Progenitor cell of endocrine pancreas (in vitro differentiated cells): ENCODE measurements around the gene ZGLP1. TPM values are rescaled to one million over a fixed set of nuclear protein-coding genes. Genes with fewer than 3 reads are reported as not detected.
"Not testable (repeated sequence)": the region's sequence is repeated elsewhere in the genome, so short reads cannot be mapped to it uniquely, and the experiment has no call there.

ENCODE experiments used
- DNase-seq: peaks from one replicate; pipeline ENCODE4 v3.0.0; 2021; ENCODE audit warnings: low spot score; ENCODE audit not compliant: unreplicated experiment
- H3K27ac Mint-ChIP-seq: 2 replicates; pipeline ENCODE4 v1.8.0; 2021; ENCODE audit warnings: mild to moderate bottlenecking, moderate library complexity, mixed read lengths
- H3K27me3 Mint-ChIP-seq: 2 replicates; pipeline ENCODE4 v1.8.0; 2021; ENCODE audit warnings: mixed read lengths
- H3K36me3 Mint-ChIP-seq: 2 replicates; pipeline ENCODE4 v1.8.0; 2022; ENCODE audit warnings: mixed read lengths; ENCODE audit not compliant: insufficient read depth
- H3K4me1 Mint-ChIP-seq: 2 replicates; pipeline ENCODE4 v1.8.0; 2021; ENCODE audit warnings: low read depth, mixed read lengths
- H3K4me3 Mint-ChIP-seq: 2 replicates; pipeline ENCODE4 v1.8.0; 2021; ENCODE audit warnings: low read depth, mild to moderate bottlenecking, moderate library complexity, mixed read lengths
- H3K9me3 Mint-ChIP-seq: 2 replicates; pipeline ENCODE4 v1.8.0; 2021; ENCODE audit warnings: low read depth, mixed read lengths
- CTCF ChIP-seq: fragments of 200-600 bp; sonication (generic); IDR thresholded peaks from one replicate; pipeline ENCODE4 v1.5.0; 2021; ENCODE audit warnings: antibody characterized with exemption, mild to moderate bottlenecking; ENCODE audit not compliant: unreplicated experiment
- total RNA-seq: library from RNA; stranded (reverse); gene quantifications from 2 replicates; pipeline ENCODE4 v1.2.1, GENCODE V29; 2021

Gene ZGLP1
- total RNA-seq, 1 donor from 2014 or later = 26.8 TPM

- no peak for TF ChIP-seq CTCF
- Mint-ChIP-seq H3K36me3 (no peaks in the 10 kb centered on the region), H3K27me3 (no peaks in the 10 kb centered on the region), H3K9me3 (no peaks in the 10 kb centered on the region), H3K27ac (no peak overlapping the region), H3K4me3 (no peak overlapping the region), H3K4me1 (no peaks in the 10 kb centered on the region)
- no peak for DNase-seq
Observed at GRCh38 chr19:10344780-10345179, 35.2 kb upstream of the ZGLP1 start.

GRCh38 chr19:10343495-10343894 lies 33.9 kb upstream of the ZGLP1 start:
- no peak for DNase-seq
- no peak overlapping the region for H3K27ac Mint-ChIP-seq
- no peak overlapping the region for H3K4me3 Mint-ChIP-seq
- TF ChIP-seq CTCF = no peak
- H3K4me1 Mint-ChIP-seq = no peaks in the 10 kb centered on the region
- H3K27me3 Mint-ChIP-seq = peaks cover 5% of the 10 kb centered on the region
- no peaks in the 10 kb centered on the region for H3K36me3 Mint-ChIP-seq
- H3K9me3 Mint-ChIP-seq = no peaks in the 10 kb centered on the region

- H3K27me3 Mint-ChIP-seq = peaks cover 7% of the 10 kb centered on the region
- no peaks in the 10 kb centered on the region for H3K36me3 Mint-ChIP-seq
- no peaks in the 10 kb centered on the region for H3K9me3 Mint-ChIP-seq
- no peak for TF ChIP-seq CTCF
- H3K4me1 Mint-ChIP-seq = no peaks in the 10 kb centered on the region
- H3K4me3 Mint-ChIP-seq = no peak overlapping the region
- DNase-seq = no peak
- H3K27ac Mint-ChIP-seq = no peak overlapping the region
Observed at GRCh38 chr19:10339977-10340376, 30.4 kb upstream of the ZGLP1 start.

DNA sequence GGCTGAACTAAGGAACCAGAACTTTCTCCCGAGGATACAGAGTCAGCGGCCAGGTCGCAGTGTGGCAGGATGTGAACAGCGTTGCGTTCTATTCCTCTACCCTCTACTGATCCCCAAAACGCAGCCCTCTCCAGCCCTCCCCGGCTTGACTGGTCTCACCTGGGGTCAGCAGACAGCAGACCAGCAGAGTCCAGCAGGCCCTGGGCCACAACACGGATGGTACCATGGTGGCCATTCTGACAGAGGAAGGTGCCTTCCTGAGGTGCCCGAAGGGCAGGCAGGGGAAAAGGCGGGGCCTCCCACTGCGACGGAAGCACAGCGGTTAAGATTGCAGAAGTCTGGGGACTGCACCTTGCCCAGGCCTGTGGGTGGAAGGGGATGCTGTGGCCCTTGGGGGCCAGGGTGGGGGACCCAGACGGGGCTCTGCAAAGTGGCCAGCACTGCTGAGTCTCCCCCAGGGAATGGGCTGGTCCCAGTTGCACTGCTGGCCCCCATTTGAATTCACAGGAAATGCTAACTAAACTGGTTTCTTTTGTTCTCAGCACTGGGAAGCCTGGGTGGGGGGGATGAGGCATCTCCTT lies 29.9 kb upstream of the ZGLP1 start, which contains the start of gene ICAM3:
Gene ICAM3 (minus strand): TSS at position 245 of the 581 bp plus-strand sequence. CDS start 10 bp downstream, at position 235.
- Mint-ChIP-seq H3K27ac (no peak within 1 kb of the TSS), H3K4me1 (no peaks in the 10 kb centered on the region), H3K4me3 (no peak within 1 kb of the TSS), H3K9me3 (no peaks in the 10 kb centered on the region), H3K27me3 (peaks cover 7% of the 10 kb centered on the region), H3K36me3 (no peaks in the 10 kb centered on the region)
- DNase-seq = no peak
- TF ChIP-seq CTCF = no peak

- H3K27me3 Mint-ChIP-seq = peaks cover 7% of the 10 kb centered on the region
Observed at GRCh38 chr19:10338940-10339339, 29.3 kb upstream of the ZGLP1 start.

DNA sequence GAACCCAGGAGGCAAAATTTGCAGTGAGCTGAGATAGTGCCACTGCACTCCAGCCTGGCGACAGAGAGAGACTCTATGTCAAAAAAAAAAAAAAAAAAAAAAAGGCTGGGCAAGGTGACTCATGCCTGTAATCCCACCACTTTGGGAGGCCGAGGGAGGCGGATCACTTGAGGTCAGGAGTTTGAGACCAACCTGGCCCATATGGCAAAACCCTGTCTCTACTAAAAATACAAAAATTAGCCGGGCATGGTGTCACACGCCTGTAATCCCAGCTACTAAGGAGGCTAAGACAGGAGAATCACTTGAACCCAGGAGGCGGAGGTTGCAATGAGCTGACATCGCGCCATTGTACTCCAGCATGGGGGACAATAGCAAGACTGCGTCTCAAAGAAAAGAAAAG lies 27.1 kb upstream of the ZGLP1 start:
- not testable (repeated sequence) for H3K27me3 Mint-ChIP-seq, H3K27ac Mint-ChIP-seq, H3K9me3 Mint-ChIP-seq, H3K4me3 Mint-ChIP-seq, H3K36me3 Mint-ChIP-seq, DNase-seq
- peaks cover 12% of the 10 kb centered on the region for H3K4me1 Mint-ChIP-seq

More at GRCh38 chr19:10338940-10339339, 29.3 kb upstream of the ZGLP1 start:
- Mint-ChIP-seq H3K27ac (no peak overlapping the region), H3K36me3 (no peaks in the 10 kb centered on the region), H3K4me3 (no peak overlapping the region), H3K9me3 (no peaks in the 10 kb centered on the region), H3K4me1 (peaks cover 2% of the 10 kb centered on the region)
- no peak for TF ChIP-seq CTCF
- DNase-seq = no peak
